Endothelial cell of umbilical vein (primary cell): ENCODE measurements around the gene APBB2. TPM values are rescaled to one million over a fixed set of nuclear protein-coding genes. Genes with fewer than 3 reads are reported as not detected.

Experiments
- BruUV-seq: library from RNA; stranded (reverse); fragments of 400-500 nt; replicated peaks from 2 replicates; lab custom pipeline; 2021; lab: Mats Ljungman, UMichigan
- CTCF ChIA-PET: fragments of 300-600, 350-600 bp; sonication (Branson Sonifier 250); formaldehyde crosslinking; loops from one replicate; lab custom pipeline; 2021; ENCODE audit warnings: antibody characterized with exemption, inconsistent platforms; lab: Charles Lee
- POLR2A ChIA-PET: fragments of 300-600, 350-600 bp; sonication (Branson Sonifier 250); formaldehyde crosslinking; loops from one replicate; lab custom pipeline; 2021; ENCODE audit warnings: antibody characterized with exemption, inconsistent platforms; lab: Charles Lee
- DNase-seq: peaks from one replicate; pipeline ENCODE4 v3.0.0-alpha.2; 2011; ENCODE audit warnings: low read depth, low spot score
- FAIRE-seq: peaks from 2 replicates; lab custom pipeline; 2011; peaks lifted over from hg19 to GRCh38; lab: Jason Lieb, UNC
- H2AFZ ChIP-seq: 2 replicates; pipeline ENCODE4 v1.6.0; 2012; ENCODE audit warnings: low read depth, low read length, control low read depth, inconsistent platforms
- H3K27ac ChIP-seq: 2 replicates; pipeline ENCODE4 v1.5.1; 2011; ENCODE audit warnings: low read depth, mild to moderate bottlenecking, control low read depth, low read length, moderate library complexity; ENCODE audit not compliant: insufficient read depth
- H3K27me3 ChIP-seq, 2 experiments: 2 replicates each; pipeline versions ENCODE4 v1.6.0 to v1.6.1; 2011; ENCODE audit warnings: low read length in 2 of 2, mixed read lengths in 1 of 2; ENCODE audit not compliant: control insufficient read depth in 2 of 2, insufficient read depth in 2 of 2
- H3K36me3 ChIP-seq, 2 experiments: 2 replicates in 1 of 2; 3 replicates in 1 of 2; pipeline ENCODE4 v1.5.1; 2011; ENCODE audit warnings: low read length in 2 of 2, mild to moderate bottlenecking in 1 of 2, moderate library complexity in 1 of 2; ENCODE audit not compliant: control insufficient read depth in 2 of 2, insufficient read depth in 2 of 2; ENCODE audit errors: extremely low read depth in 1 of 2
- H3K4me1 ChIP-seq: 3 replicates; pipeline ENCODE4 v1.5.1; 2011; ENCODE audit warnings: mild to moderate bottlenecking, low read length; ENCODE audit not compliant: control insufficient read depth, insufficient read depth; ENCODE audit errors: extremely low read depth
- H3K4me2 ChIP-seq: 2 replicates; pipeline ENCODE4 v1.6.1; 2011; ENCODE audit warnings: low read length, control low read depth, mixed read lengths; ENCODE audit not compliant: insufficient read depth
- H3K4me3 ChIP-seq, 3 experiments: fragments of 200-600 bp in 1 of 3; sonication (generic), shearing (Covaris generic) in 1 of 3; replicated peaks in 1 of 3; 2 replicates each; pipeline ENCODE4 v1.5.1; 2011 to 2016; ENCODE audit warnings: control low read depth in 3 of 3, low read length in 3 of 3, mild to moderate bottlenecking in 2 of 3, inconsistent platforms in 1 of 3, low read depth in 1 of 3, moderate library complexity in 1 of 3; ENCODE audit not compliant: insufficient read depth in 1 of 3
- H3K79me2 ChIP-seq: 2 replicates; pipeline ENCODE4 v1.6.0; 2012; ENCODE audit warnings: low read length, inconsistent platforms; ENCODE audit not compliant: control insufficient read depth, insufficient read depth
- H3K9ac ChIP-seq: replicated peaks from 2 replicates; pipeline ENCODE3; 2011; ENCODE audit warnings: low read length, control low read depth; ENCODE audit not compliant: insufficient read depth; ENCODE audit errors: extremely low read depth
- H3K9me1 ChIP-seq: replicated peaks from 3 replicates; pipeline ENCODE4 v1.6.0; 2011; ENCODE audit warnings: mild to moderate bottlenecking, low read length; ENCODE audit not compliant: control insufficient read depth, insufficient read depth; ENCODE audit errors: extremely low read depth
- H3K9me3 ChIP-seq: replicated peaks from 2 replicates; pipeline ENCODE4 v1.5.1; 2012; ENCODE audit warnings: low read length, inconsistent platforms; ENCODE audit not compliant: control insufficient read depth, insufficient read depth
- H4K20me1 ChIP-seq: replicated peaks from 2 replicates; pipeline ENCODE3; 2011; ENCODE audit warnings: mild to moderate bottlenecking, low read length; ENCODE audit not compliant: control insufficient read depth, insufficient read depth; ENCODE audit errors: extremely low read depth
- MAX ChIP-seq: IDR thresholded peaks from 2 replicates; pipeline ENCODE4 v1.6.1; 2011; ENCODE audit not compliant: insufficient read depth, insufficient read length
- dilution Hi-C: fragments of 300-500 bp; cut with MboI; formaldehyde crosslinking; loops from one replicate; pipeline ENCODE4 v1.15.0; 2019; ENCODE audit warnings: low sequenced_read_pairs; ENCODE audit not compliant: extremely low pct_ligation_motif_present
- intact Hi-C: fragments of 100-400 bp; cut with micrococcal nuclease; formaldehyde crosslinking; loops from one replicate; pipeline ENCODE4 v1.10.0; 2022
- polyA plus RNA-seq, 4 experiments: library from polyadenylated mRNA; depleted of rRNA in 3 of 4; stranded (reverse) in 3 of 4; unstranded in 1 of 4; fragments of >200 nt; gene quantifications; 2 replicates each; pipeline versions ENCODE4 v1.2.1 to v1.2.3, GENCODE V29; 2011 to 2012; ENCODE audit warnings: missing spikeins in 1 of 4
- total RNA-seq: library from RNA; stranded (reverse); gene quantifications from 2 replicates; pipeline ENCODE4 v1.2.3, GENCODE V29; 2021
- TF ChIP-seq, protein P1 (sequence below), 2 donors: IDR thresholded peaks; 1 replicate in 1 of 2; 2 replicates in 1 of 2; pipeline ENCODE4 v1.5.1; 2011; ENCODE audit warnings: low read length in 2 of 2, mild to moderate bottlenecking in 2 of 2, moderate library complexity in 2 of 2, control low read depth in 1 of 2, inconsistent platforms in 1 of 2, low read depth in 1 of 2; ENCODE audit not compliant: insufficient read depth in 1 of 2; ENCODE audit errors: extremely low read depth in 1 of 2

APBB2 gene
- total and polyA plus RNA-seq, 2 donors (not counting 3 experiments of a cell fraction or from before 2014, with no cell fraction given), result 79.8 to 124 TPM

- Histone ChIP-seq H3K9me1 (no peaks in the 10 kb centered on the region), H3K4me2 (no peak overlapping the region), H2AFZ (peak overlapping the region; percentile 6), H3K9me3 (no peaks in the 10 kb centered on the region), H3K79me2 (no peaks in the 10 kb centered on the region), H3K27me3 (no peaks in the 10 kb centered on the region), H3K27ac (no peak overlapping the region), H3K4me1 (no peaks in the 10 kb centered on the region), H3K4me3 (no peak overlapping the region), H4K20me1 (no peaks in the 10 kb centered on the region), H3K9ac (no peak overlapping the region), H3K36me3 (no peaks in the 10 kb centered on the region)
- DNase-seq, result peak; percentile 68
- intact Hi-C loops, result loop anchor here (1.0 kb wide), 1 partner anchor 15 kb away; no protein-coding TSS in a partner anchor
- dilution Hi-C loops, result no loop called here
- TF ChIP-seq MAX, result no peak
- TF ChIP-seq, protein P1, sequence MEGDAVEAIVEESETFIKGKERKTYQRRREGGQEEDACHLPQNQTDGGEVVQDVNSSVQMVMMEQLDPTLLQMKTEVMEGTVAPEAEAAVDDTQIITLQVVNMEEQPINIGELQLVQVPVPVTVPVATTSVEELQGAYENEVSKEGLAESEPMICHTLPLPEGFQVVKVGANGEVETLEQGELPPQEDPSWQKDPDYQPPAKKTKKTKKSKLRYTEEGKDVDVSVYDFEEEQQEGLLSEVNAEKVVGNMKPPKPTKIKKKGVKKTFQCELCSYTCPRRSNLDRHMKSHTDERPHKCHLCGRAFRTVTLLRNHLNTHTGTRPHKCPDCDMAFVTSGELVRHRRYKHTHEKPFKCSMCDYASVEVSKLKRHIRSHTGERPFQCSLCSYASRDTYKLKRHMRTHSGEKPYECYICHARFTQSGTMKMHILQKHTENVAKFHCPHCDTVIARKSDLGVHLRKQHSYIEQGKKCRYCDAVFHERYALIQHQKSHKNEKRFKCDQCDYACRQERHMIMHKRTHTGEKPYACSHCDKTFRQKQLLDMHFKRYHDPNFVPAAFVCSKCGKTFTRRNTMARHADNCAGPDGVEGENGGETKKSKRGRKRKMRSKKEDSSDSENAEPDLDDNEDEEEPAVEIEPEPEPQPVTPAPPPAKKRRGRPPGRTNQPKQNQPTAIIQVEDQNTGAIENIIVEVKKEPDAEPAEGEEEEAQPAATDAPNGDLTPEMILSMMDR (IDR thresholded peaks at IDR 0.05; ENCODE audit: extremely low read depth in 1 of 2, insufficient read depth in 1 of 2, low read depth in 1 of 2, low read length in 2 of 2), result peak; percentile 90 to 94
- ChIA-PET POLR2A (interaction anchor here (0.6 kb wide), 1 partner anchor 235 kb away, joined by 3 read pairs; no protein-coding TSS in a partner anchor), CTCF (interaction anchor here (0.6 to 8.2 kb wide), 42 partner anchors 9 to 737 kb away, joined by 3 to 123 read pairs (median 5); partner anchors contain the start of genes APBB2 and UCHL1)
- no TSS peak for BruUV-seq
- peak; percentile 75 for FAIRE-seq
Measured at GRCh38 chr4:40924096-40924792, 290.1 kb downstream of the APBB2 start.
